ENCODE results near the gene SKA1.

DNA sequence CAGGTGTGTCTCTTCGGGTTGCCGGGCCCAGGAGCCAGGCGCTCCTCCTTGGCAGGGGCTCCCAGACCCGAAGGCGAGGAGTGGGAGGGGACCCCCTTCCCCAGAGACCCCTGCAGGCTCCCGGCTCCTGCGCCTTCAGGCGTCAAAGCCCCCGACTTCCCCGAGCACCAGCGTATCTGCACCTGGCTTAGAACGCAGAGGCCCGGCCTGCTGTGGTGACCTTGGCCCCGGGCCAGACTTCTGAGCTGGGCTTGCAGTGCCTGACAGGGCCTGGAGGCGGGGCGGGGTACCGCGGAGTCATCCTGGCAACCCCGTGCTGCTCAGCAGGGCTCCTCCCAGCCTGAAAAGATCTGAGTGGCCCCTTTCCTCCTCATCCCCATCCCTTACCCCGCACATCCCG is 27.0 kb downstream of the SKA1 start:
- TF ChIP-seq CTCF (IDR thresholded peaks at IDR 0.05) (peak in 5 of 7 experiments; percentile 8 to 57 (median 53)), POLR2A (IDR thresholded peaks at IDR 0.05) (no peak)

Measured in body of pancreas (tissue), 4 donors.